Panc1 (cell line): ENCODE data around the gene ZNF8. TPM values are rescaled to one million over a fixed set of nuclear protein-coding genes. Genes with fewer than 3 reads are reported as not detected.

Experiments
- ATAC-seq: fragments of 200-7000 bp; cut with Tn5 transposase; 2 replicates; pipeline ENCODE4 v1.9.1; 2020; ENCODE audit warnings: mild to moderate bottlenecking, moderate library complexity
- BruUV-seq: library from RNA; stranded (reverse); fragments of 400-500 nt; replicated peaks from 2 replicates; lab custom pipeline; 2021; lab: Mats Ljungman, UMichigan
- CTCF ChIA-PET: fragments of 300-600 bp; sonication (Branson Sonifier 250); formaldehyde crosslinking; loops from one replicate; lab custom pipeline; 2022; ENCODE audit warnings: antibody characterized with exemption; lab: Charles Lee
- POLR2A ChIA-PET: fragments of 300-600 bp; sonication (Branson Sonifier 250); formaldehyde crosslinking; loops from one replicate; lab custom pipeline; 2022; ENCODE audit warnings: antibody characterized with exemption; lab: Charles Lee
- DNase-seq: peaks from one replicate; pipeline ENCODE4 v3.0.0-alpha.2; 2010; ENCODE audit warnings: low read depth, low spot score
- H3K27ac ChIP-seq: 2 replicates; pipeline ENCODE4 v1.5.1; 2011; ENCODE audit warnings: mild to moderate bottlenecking, low read length, inconsistent platforms
- H3K27me3 ChIP-seq: fragments of 200-500 bp; sonication (Bioruptor generic); 2 replicates; pipeline ENCODE4 v1.6.0; 2014; ENCODE audit warnings: low read length, inconsistent platforms; ENCODE audit not compliant: control insufficient read depth, insufficient read depth
- H3K36me3 ChIP-seq: fragments of 200-500 bp; sonication (Bioruptor generic); 2 replicates; pipeline ENCODE4 v1.5.1; 2014; ENCODE audit warnings: inconsistent platforms, mild to moderate bottlenecking, low read length, moderate library complexity; ENCODE audit not compliant: control insufficient read depth, insufficient read depth
- H3K4me1 ChIP-seq: 2 replicates; pipeline ENCODE4 v1.5.1; 2011; ENCODE audit warnings: inconsistent platforms, mild to moderate bottlenecking, low read length, moderate library complexity; ENCODE audit not compliant: control insufficient read depth, insufficient read depth
- H3K4me3 ChIP-seq, 2 experiments: 2 replicates each; pipeline ENCODE4 v1.5.1; 2011 to 2012; ENCODE audit warnings: low read depth in 2 of 2, low read length in 2 of 2, mild to moderate bottlenecking in 2 of 2, inconsistent platforms in 1 of 2, moderate library complexity in 1 of 2
- H3K9me3 ChIP-seq: fragments of 200-500 bp; sonication (Bioruptor generic); 2 replicates; pipeline ENCODE4 v1.5.1; 2014; ENCODE audit warnings: low read depth, mild to moderate bottlenecking, inconsistent platforms, low read length, moderate library complexity; ENCODE audit not compliant: control insufficient read depth, insufficient read depth
- POLR2AphosphoS5 ChIP-seq: IDR thresholded peaks from 2 replicates; pipeline ENCODE4 v1.6.1; 2012; ENCODE audit warnings: mild to moderate bottlenecking, low read depth, low read length, moderate library complexity
- SIN3A ChIP-seq: IDR thresholded peaks from 2 replicates; pipeline ENCODE4 v1.6.1; 2012; ENCODE audit warnings: low read depth, mild to moderate bottlenecking, low read length, moderate library complexity, borderline replicate concordance; ENCODE audit not compliant: insufficient read depth
- TCF7L2 ChIP-seq: IDR thresholded peaks from 2 replicates; pipeline ENCODE4 v1.6.1; 2011; ENCODE audit warnings: mild to moderate bottlenecking, low read depth, low read length, inconsistent platforms
- in situ Hi-C: cut with HindIII; loops from 2 replicates; pipeline ENCODE4 v1.10.0; 2016; ENCODE audit warnings: low sequenced_read_pairs, low pct_unique_long_range_greater_than_20kb
- intact Hi-C: fragments of 100-400 bp; cut with micrococcal nuclease; formaldehyde crosslinking; loops from one replicate; pipeline ENCODE4 v1.10.0; 2022; ENCODE audit not compliant: unreplicated experiment
- total RNA-seq: library from RNA; stranded (reverse); gene quantifications from one replicate; pipeline ENCODE4 v1.2.1, GENCODE V29; 2021; ENCODE audit not compliant: unreplicated experiment
- TF ChIP-seq, protein P1 (sequence below): fragments of 450-650 bp; IDR thresholded peaks from 2 replicates; pipeline ENCODE4 v1.5.1; 2017; ENCODE audit warnings: mild to moderate bottlenecking
- TF ChIP-seq, protein P2 (sequence below), 2 experiments: IDR thresholded peaks; 2 replicates each; pipeline ENCODE4 v1.6.1; 2011 to 2012; ENCODE audit warnings: low read depth in 2 of 2, control low read depth in 1 of 2, low read length in 1 of 2, mild to moderate bottlenecking in 1 of 2, moderate library complexity in 1 of 2; ENCODE audit not compliant: insufficient read depth in 1 of 2

Gene ZNF8
- total RNA-seq, 1 experiment from 2014 or later = 12.6 TPM

DNA sequence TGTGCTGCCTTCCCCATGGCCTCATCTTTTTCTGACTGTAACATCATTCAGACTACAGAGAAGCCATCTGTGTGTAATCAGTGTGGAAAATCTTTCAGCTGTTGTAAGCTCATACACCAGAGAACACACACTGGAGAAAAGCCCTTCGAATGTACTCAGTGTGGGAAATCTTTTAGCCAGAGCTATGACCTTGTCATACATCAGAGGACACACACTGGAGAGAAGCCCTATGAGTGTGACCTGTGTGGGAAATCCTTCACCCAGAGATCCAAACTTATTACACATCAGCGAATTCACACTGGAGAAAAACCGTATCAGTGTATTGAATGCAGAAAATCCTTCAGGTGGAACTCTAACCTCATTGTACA is 17.2 kb upstream of the ZNF8 start:
- TF ChIP-seq, protein P1, sequence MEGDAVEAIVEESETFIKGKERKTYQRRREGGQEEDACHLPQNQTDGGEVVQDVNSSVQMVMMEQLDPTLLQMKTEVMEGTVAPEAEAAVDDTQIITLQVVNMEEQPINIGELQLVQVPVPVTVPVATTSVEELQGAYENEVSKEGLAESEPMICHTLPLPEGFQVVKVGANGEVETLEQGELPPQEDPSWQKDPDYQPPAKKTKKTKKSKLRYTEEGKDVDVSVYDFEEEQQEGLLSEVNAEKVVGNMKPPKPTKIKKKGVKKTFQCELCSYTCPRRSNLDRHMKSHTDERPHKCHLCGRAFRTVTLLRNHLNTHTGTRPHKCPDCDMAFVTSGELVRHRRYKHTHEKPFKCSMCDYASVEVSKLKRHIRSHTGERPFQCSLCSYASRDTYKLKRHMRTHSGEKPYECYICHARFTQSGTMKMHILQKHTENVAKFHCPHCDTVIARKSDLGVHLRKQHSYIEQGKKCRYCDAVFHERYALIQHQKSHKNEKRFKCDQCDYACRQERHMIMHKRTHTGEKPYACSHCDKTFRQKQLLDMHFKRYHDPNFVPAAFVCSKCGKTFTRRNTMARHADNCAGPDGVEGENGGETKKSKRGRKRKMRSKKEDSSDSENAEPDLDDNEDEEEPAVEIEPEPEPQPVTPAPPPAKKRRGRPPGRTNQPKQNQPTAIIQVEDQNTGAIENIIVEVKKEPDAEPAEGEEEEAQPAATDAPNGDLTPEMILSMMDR = no peak
- TF ChIP-seq POLR2AphosphoS5 (no peak), SIN3A (no peak), TCF7L2 (no peak)
- TF ChIP-seq, protein P2, sequence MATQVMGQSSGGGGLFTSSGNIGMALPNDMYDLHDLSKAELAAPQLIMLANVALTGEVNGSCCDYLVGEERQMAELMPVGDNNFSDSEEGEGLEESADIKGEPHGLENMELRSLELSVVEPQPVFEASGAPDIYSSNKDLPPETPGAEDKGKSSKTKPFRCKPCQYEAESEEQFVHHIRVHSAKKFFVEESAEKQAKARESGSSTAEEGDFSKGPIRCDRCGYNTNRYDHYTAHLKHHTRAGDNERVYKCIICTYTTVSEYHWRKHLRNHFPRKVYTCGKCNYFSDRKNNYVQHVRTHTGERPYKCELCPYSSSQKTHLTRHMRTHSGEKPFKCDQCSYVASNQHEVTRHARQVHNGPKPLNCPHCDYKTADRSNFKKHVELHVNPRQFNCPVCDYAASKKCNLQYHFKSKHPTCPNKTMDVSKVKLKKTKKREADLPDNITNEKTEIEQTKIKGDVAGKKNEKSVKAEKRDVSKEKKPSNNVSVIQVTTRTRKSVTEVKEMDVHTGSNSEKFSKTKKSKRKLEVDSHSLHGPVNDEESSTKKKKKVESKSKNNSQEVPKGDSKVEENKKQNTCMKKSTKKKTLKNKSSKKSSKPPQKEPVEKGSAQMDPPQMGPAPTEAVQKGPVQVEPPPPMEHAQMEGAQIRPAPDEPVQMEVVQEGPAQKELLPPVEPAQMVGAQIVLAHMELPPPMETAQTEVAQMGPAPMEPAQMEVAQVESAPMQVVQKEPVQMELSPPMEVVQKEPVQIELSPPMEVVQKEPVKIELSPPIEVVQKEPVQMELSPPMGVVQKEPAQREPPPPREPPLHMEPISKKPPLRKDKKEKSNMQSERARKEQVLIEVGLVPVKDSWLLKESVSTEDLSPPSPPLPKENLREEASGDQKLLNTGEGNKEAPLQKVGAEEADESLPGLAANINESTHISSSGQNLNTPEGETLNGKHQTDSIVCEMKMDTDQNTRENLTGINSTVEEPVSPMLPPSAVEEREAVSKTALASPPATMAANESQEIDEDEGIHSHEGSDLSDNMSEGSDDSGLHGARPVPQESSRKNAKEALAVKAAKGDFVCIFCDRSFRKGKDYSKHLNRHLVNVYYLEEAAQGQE (IDR thresholded peaks at IDR 0.05; ENCODE audit: insufficient read depth in 1 of 2, low read depth in 2 of 2, low read length in 1 of 2) = no peak
- Histone ChIP-seq H3K9me3 (peaks cover 73% of the 10 kb centered on the region), H3K4me3 (no peak overlapping the region), H3K4me1 (no peaks in the 10 kb centered on the region), H3K27me3 (no peaks in the 10 kb centered on the region), H3K27ac (no peak overlapping the region), H3K36me3 (no peaks in the 10 kb centered on the region)
- POLR2A ChIA-PET = no interaction called here
- ATAC-seq (no peak), DNase-seq (no peak)
- in situ Hi-C loops (no loop called here), intact Hi-C loops (no loop called here)
- BruUV-seq = no TSS peak
- CTCF ChIA-PET = no interaction called here

DNA sequence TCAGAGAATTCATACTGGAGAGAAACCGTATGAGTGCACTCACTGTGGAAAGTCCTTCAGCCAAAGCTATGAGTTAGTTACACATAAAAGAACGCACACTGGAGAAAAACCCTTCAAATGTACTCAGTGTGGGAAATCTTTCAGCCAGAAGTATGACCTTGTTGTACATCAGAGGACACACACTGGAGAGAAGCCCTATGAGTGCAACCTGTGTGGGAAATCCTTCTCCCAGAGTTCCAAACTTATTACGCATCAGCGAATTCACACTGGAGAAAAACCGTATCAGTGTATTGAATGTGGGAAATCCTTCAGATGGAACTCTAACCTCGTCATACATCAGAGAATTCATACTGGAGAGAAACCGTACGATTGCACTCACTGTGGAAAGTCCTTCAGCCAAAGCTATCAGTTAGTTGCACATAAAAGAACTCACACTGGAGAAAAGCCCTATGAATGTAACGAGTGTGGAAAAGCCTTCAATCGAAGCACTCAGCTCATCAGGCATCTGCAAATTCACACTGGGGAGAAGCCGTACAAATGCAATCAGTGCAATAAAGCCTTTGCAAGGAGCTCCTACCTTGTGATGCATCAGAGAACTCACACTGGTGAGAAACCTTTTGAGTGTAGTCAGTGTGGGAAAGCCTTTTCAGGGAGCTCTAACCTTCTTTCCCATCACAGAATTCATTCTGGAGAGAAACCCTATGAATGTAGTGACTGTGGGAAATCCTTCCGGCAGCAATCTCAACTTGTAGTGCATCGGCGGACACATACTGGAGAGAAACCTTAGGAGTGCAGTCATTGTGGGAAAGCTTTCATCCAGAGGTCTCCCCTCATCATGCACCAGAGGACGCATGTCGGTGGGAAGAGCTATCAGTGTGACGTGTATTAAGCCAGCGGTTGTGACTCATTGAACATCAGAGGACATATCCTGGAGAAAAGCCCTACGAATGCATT is 16.5 kb upstream of the ZNF8 start:
- BruUV-seq = no TSS peak
- POLR2A ChIA-PET = interaction anchor here (0.6 kb wide), 1 partner anchor 457 kb away, joined by 5 read pairs; no protein-coding TSS in a partner anchor
- Histone ChIP-seq H3K27ac (no peak overlapping the region), H3K9me3 (peaks cover 75% of the 10 kb centered on the region), H3K4me3 (no peak overlapping the region), H3K36me3 (no peaks in the 10 kb centered on the region), H3K27me3 (no peaks in the 10 kb centered on the region), H3K4me1 (no peaks in the 10 kb centered on the region)
- in situ Hi-C loops (no loop called here), intact Hi-C loops (no loop called here)
- DNase-seq (no peak), ATAC-seq (no peak)
- no peak for TF ChIP-seq TCF7L2
- peak; percentile 43; the same call in 1 of the 2 replicates for TF ChIP-seq POLR2AphosphoS5
- TF ChIP-seq, protein P1 = no peak
- TF ChIP-seq SIN3A = no peak
- CTCF ChIA-PET = no interaction called here
